AG04450 (cell line): ENCODE results near the gene URI1. TPM values are rescaled to one million over a fixed set of nuclear protein-coding genes. Genes with fewer than 3 reads are reported as not detected.

Source experiments
- CTCF ChIA-PET: fragments of 300-600, 350-600 bp; formaldehyde crosslinking; extraction: SDS; loops from one replicate; lab custom pipeline; 2022; ENCODE audit warnings: antibody characterized with exemption, inconsistent platforms; lab: Charles Lee
- POLR2A ChIA-PET: fragments of 350-600 bp; formaldehyde crosslinking; extraction: SDS; loops from one replicate; lab custom pipeline; 2021; ENCODE audit warnings: antibody characterized with exemption, inconsistent platforms; lab: Yijun Ruan, JAX
- DNase-seq: peaks from one replicate; pipeline ENCODE4 v3.0.0-alpha.2; 2011; ENCODE audit warnings: low read depth, low spot score
- H3K27ac ChIP-seq: one replicate; pipeline ENCODE4 v1.5.1; 2012; ENCODE audit warnings: low read depth, low read length, control low read depth
- H3K27me3 ChIP-seq: one replicate; pipeline ENCODE4 v1.6.0; 2012; ENCODE audit warnings: low read length; ENCODE audit not compliant: control insufficient read depth, insufficient read depth
- H3K4me3 ChIP-seq: 2 replicates; pipeline ENCODE4 v1.5.1; 2011; ENCODE audit warnings: mild to moderate bottlenecking, low read depth, low read length, control low read depth
- H3K9me3 ChIP-seq: 2 replicates; pipeline ENCODE4 v1.5.1; 2012; ENCODE audit warnings: low read length; ENCODE audit not compliant: control insufficient read depth, insufficient read depth
- CTCF ChIP-seq: IDR thresholded peaks from 2 replicates; pipeline ENCODE4 v1.5.1; 2011; ENCODE audit warnings: low read depth, low read length, control low read depth, inconsistent platforms
- polyA plus RNA-seq: library from polyadenylated mRNA; depleted of rRNA; stranded (reverse); fragments of >200 nt; gene quantifications from 2 replicates; pipeline ENCODE4 v1.2.3, GENCODE V29; 2011

URI1 gene
- polyA plus RNA-seq, 1 experiment, result 79.0 TPM

GRCh38 chr19:29985196-29985595, 43.2 kb downstream of the URI1 start:
- CTCF ChIA-PET, result no interaction called here
- no peak overlapping the region for H3K4me3 ChIP-seq
- no peak for DNase-seq
- H3K27ac ChIP-seq, result no peak overlapping the region
- POLR2A ChIA-PET, result no interaction called here
- no peaks in the 10 kb centered on the region for H3K9me3 ChIP-seq
- H3K27me3 ChIP-seq, result no peaks in the 10 kb centered on the region
- no peak for TF ChIP-seq CTCF

- H3K27ac ChIP-seq, result no peak overlapping the region
- no peaks in the 10 kb centered on the region for H3K27me3 ChIP-seq
- H3K4me3 ChIP-seq, result no peak overlapping the region
- TF ChIP-seq CTCF, result no peak
- peaks cover 4% of the 10 kb centered on the region; the same call in 1 of the 2 replicates for H3K9me3 ChIP-seq
- ChIA-PET POLR2A (no interaction called here), CTCF (interaction anchor here (1.5 kb wide), 1 partner anchor 272 kb away, joined by 3 read pairs; no protein-coding TSS in a partner anchor)
- no peak for DNase-seq
These were observed 46.3 kb downstream of the URI1 start for GRCh38 chr19:29988351-29988750.

- Histone ChIP-seq H3K4me3 (no peak overlapping the region), H3K27me3 (no peaks in the 10 kb centered on the region), H3K9me3 (peaks cover 4% of the 10 kb centered on the region; the same call in 1 of the 2 replicates), H3K27ac (no peak overlapping the region)
- TF ChIP-seq CTCF, result no peak
- POLR2A ChIA-PET, result no interaction called here
- no peak for DNase-seq
- CTCF ChIA-PET, result interaction anchor here (1.4 kb wide), 1 partner anchor 10 kb away, joined by 4 read pairs; no protein-coding TSS in a partner anchor
These were observed 50.3 kb downstream of the URI1 start for GRCh38 chr19:29992233-29992867.

- no peaks in the 10 kb centered on the region for H3K27me3 ChIP-seq
- CTCF ChIA-PET, result no interaction called here
- H3K9me3 ChIP-seq, result no peaks in the 10 kb centered on the region
- no peak for DNase-seq
- POLR2A ChIA-PET, result no interaction called here
- no peak for TF ChIP-seq CTCF
- no peak overlapping the region for H3K4me3 ChIP-seq
- H3K27ac ChIP-seq, result no peak overlapping the region
These were observed 57.5 kb downstream of the URI1 start for GRCh38 chr19:29999490-29999889.

- POLR2A ChIA-PET, result no interaction called here
- no peak overlapping the region for H3K4me3 ChIP-seq
- CTCF ChIA-PET, result interaction anchor here (0.7 kb wide), 1 partner anchor 675 kb away, joined by 4 read pairs; no protein-coding TSS in a partner anchor
- no peak for TF ChIP-seq CTCF
- no peaks in the 10 kb centered on the region for H3K27me3 ChIP-seq
- no peaks in the 10 kb centered on the region for H3K9me3 ChIP-seq
- no peak overlapping the region for H3K27ac ChIP-seq
- no peak for DNase-seq
These were observed 58.8 kb downstream of the URI1 start for GRCh38 chr19:30000862-30001261.
